Measurements from ENCODE around the gene ULK3.

The ULK3 gene

GRCh38 chr15:74821091-74821789 is 21.7 kb downstream of the ULK3 start:
- no peak for ATAC-seq (ENCODE audit: insufficient read depth, low read depth)
- no peaks in the 10 kb centered on the region for H3K9me3 ChIP-seq (ENCODE audit: insufficient read depth, low read length, severe bottlenecking)
- H3K79me2 ChIP-seq (ENCODE audit: insufficient read depth, low read length) = no peaks in the 10 kb centered on the region
- peaks cover 8% of the 10 kb centered on the region for H3K27me3 ChIP-seq (ENCODE audit: insufficient read depth, low read length, poor library complexity)
- no peak overlapping the region for H3K4me3 ChIP-seq (ENCODE audit: low read depth in 1 of 2, low read length in 2 of 2)
- H3K9ac ChIP-seq (ENCODE audit: low read depth, low read length) = no peak overlapping the region
- H4K20me1 ChIP-seq (ENCODE audit: insufficient read depth, low read length) = peaks cover 5% of the 10 kb centered on the region
- H2AFZ ChIP-seq (ENCODE audit: low read depth, low read length) = no peak overlapping the region
- H3K36me3 ChIP-seq (ENCODE audit: insufficient read depth, low read length) = no peaks in the 10 kb centered on the region
- no peak for DNase-seq
- H3K4me1 ChIP-seq (ENCODE audit: insufficient read depth, low read length) = peaks cover 2% of the 10 kb centered on the region; the same call in 1 of the 2 replicates
- TF ChIP-seq CTCF (IDR thresholded peaks at IDR 0.05; ENCODE audit: borderline replicate concordance, extremely low read depth, low read length, poor library complexity, severe bottlenecking) (no peak), EZH2 (IDR thresholded peaks at IDR 0.05; ENCODE audit: borderline replicate concordance, low read depth, low read length, severe bottlenecking) (no peak)
- no peak overlapping the region for H3K27ac ChIP-seq (ENCODE audit: low read length)
- H3K4me2 ChIP-seq (ENCODE audit: insufficient read depth, low read length) = no peak overlapping the region

GRCh38 chr15:74820056-74820455 is 22.9 kb downstream of the ULK3 start:
- Histone ChIP-seq H3K9ac (ENCODE audit: low read depth, low read length) (no peak overlapping the region), H3K79me2 (ENCODE audit: insufficient read depth, low read length) (no peaks in the 10 kb centered on the region), H3K27me3 (ENCODE audit: insufficient read depth, low read length, poor library complexity) (peaks cover 8% of the 10 kb centered on the region), H4K20me1 (ENCODE audit: insufficient read depth, low read length) (no peaks in the 10 kb centered on the region; the same call in 1 of the 2 replicates), H3K4me1 (ENCODE audit: insufficient read depth, low read length) (no peaks in the 10 kb centered on the region), H3K4me2 (ENCODE audit: insufficient read depth, low read length) (no peak overlapping the region), H3K9me3 (ENCODE audit: insufficient read depth, low read length, severe bottlenecking) (no peaks in the 10 kb centered on the region), H3K36me3 (ENCODE audit: insufficient read depth, low read length) (no peaks in the 10 kb centered on the region), H3K4me3 (ENCODE audit: low read depth in 1 of 2, low read length in 2 of 2) (no peak overlapping the region), H2AFZ (ENCODE audit: low read depth, low read length) (no peak overlapping the region), H3K27ac (ENCODE audit: low read length) (no peak overlapping the region)
- no peak for ATAC-seq (ENCODE audit: insufficient read depth, low read depth)
- TF ChIP-seq CTCF (IDR thresholded peaks at IDR 0.05; ENCODE audit: borderline replicate concordance, extremely low read depth, low read length, poor library complexity, severe bottlenecking) = no peak
- no peak for TF ChIP-seq EZH2 (IDR thresholded peaks at IDR 0.05; ENCODE audit: borderline replicate concordance, low read depth, low read length, severe bottlenecking)
- no peak for DNase-seq

GRCh38 chr15:74817370-74817737 is 25.6 kb downstream of the ULK3 start:
- H4K20me1 ChIP-seq (ENCODE audit: insufficient read depth, low read length) = no peaks in the 10 kb centered on the region
- TF ChIP-seq CTCF (IDR thresholded peaks at IDR 0.05; ENCODE audit: borderline replicate concordance, extremely low read depth, low read length, poor library complexity, severe bottlenecking) = no peak
- TF ChIP-seq EZH2 (IDR thresholded peaks at IDR 0.05; ENCODE audit: borderline replicate concordance, low read depth, low read length, severe bottlenecking) = no peak
- DNase-seq (no peak), ATAC-seq (ENCODE audit: insufficient read depth, low read depth) (no peak)
- H3K4me1 ChIP-seq (ENCODE audit: insufficient read depth, low read length) = no peaks in the 10 kb centered on the region
- no peaks in the 10 kb centered on the region for H3K9me3 ChIP-seq (ENCODE audit: insufficient read depth, low read length, severe bottlenecking)
- H3K27ac ChIP-seq (ENCODE audit: low read length) = no peak overlapping the region
- H3K79me2 ChIP-seq (ENCODE audit: insufficient read depth, low read length) = no peaks in the 10 kb centered on the region
- H2AFZ ChIP-seq (ENCODE audit: low read depth, low read length) = no peak overlapping the region
- H3K36me3 ChIP-seq (ENCODE audit: insufficient read depth, low read length) = no peaks in the 10 kb centered on the region
- H3K27me3 ChIP-seq (ENCODE audit: insufficient read depth, low read length, poor library complexity) = peaks cover 8% of the 10 kb centered on the region
- no peak overlapping the region for H3K4me2 ChIP-seq (ENCODE audit: insufficient read depth, low read length)
- H3K4me3 ChIP-seq (ENCODE audit: low read depth in 1 of 2, low read length in 2 of 2) = no peak overlapping the region
- no peak overlapping the region for H3K9ac ChIP-seq (ENCODE audit: low read depth, low read length)
